ENCODE results near the gene JAGN1. TPM values are rescaled to one million over a fixed set of nuclear protein-coding genes. Genes with fewer than 3 reads are reported as not detected.

JAGN1 gene
- total RNA-seq, 1 experiment from 2014 or later: 19.9 TPM

DNA sequence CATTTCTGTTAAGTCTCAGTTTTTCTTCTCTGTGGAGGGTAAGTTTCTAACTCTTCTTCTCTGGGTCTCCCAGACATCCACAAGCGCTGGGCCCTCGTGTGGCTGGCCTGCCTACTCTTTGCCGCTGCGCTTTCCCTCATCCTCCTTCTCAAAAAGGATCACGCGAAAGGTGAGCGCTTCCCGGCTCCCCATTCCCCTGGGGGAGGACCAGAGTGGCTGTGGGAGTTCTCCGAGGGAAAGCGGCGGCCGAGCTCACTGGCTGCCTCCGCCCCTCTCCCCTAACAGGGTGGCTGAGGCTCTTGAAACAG lies 42.1 kb downstream of the JAGN1 start:
- Histone ChIP-seq H3K9me3 (ENCODE audit: control insufficient read depth, insufficient read depth, low read depth, low read length) (no peaks in the 10 kb centered on the region), H3K27me3 (ENCODE audit: control insufficient read depth, insufficient read depth, low read length) (no peaks in the 10 kb centered on the region), H3K36me3 (ENCODE audit: control insufficient read depth, insufficient read depth, low read length) (no peaks in the 10 kb centered on the region; the same call in 1 of the 2 replicates), H3K4me1 (ENCODE audit: control insufficient read depth, insufficient read depth, low read length) (0 out of 2 replicates have a peak, but pooled peaks cover 4% of the 10 kb centered on the region), H3K27ac (ENCODE audit: low read length) (peak overlapping the region; percentile 65; the same call in 1 of the 2 replicates), H3K4me3 (ENCODE audit: low read depth in 2 of 2, low read length in 2 of 2) (peak overlapping the region; percentile 66 to 72)
- ChIA-PET POLR2A (interaction anchor here (0.6 kb wide), 2 partner anchors 51 to 140 kb away, joined by 4 to 5 read pairs; partner anchors contain the start of gene ARPC4), CTCF (interaction anchor here (0.6 to 2.1 kb wide), 11 partner anchors 12 to 939 kb away, joined by 3 to 16 read pairs (median 4); partner anchors contain the start of genes IL17RE and RPUSD3)
- no TSS peak for BruUV-seq (replicated peaks)
- ATAC-seq (peak; percentile 0; the same call in 1 of the 2 replicates), DNase-seq (ENCODE audit: low read depth, low spot score) (no peak)
- TF ChIP-seq SIN3A (IDR thresholded peaks at IDR 0.05; ENCODE audit: borderline replicate concordance, insufficient read depth, low read depth, low read length) (no peak), POLR2AphosphoS5 (IDR thresholded peaks at IDR 0.05; ENCODE audit: low read depth, low read length) (no peak), TCF7L2 (IDR thresholded peaks at IDR 0.05; ENCODE audit: low read depth, low read length) (no peak)
- TF ChIP-seq, protein P1, sequence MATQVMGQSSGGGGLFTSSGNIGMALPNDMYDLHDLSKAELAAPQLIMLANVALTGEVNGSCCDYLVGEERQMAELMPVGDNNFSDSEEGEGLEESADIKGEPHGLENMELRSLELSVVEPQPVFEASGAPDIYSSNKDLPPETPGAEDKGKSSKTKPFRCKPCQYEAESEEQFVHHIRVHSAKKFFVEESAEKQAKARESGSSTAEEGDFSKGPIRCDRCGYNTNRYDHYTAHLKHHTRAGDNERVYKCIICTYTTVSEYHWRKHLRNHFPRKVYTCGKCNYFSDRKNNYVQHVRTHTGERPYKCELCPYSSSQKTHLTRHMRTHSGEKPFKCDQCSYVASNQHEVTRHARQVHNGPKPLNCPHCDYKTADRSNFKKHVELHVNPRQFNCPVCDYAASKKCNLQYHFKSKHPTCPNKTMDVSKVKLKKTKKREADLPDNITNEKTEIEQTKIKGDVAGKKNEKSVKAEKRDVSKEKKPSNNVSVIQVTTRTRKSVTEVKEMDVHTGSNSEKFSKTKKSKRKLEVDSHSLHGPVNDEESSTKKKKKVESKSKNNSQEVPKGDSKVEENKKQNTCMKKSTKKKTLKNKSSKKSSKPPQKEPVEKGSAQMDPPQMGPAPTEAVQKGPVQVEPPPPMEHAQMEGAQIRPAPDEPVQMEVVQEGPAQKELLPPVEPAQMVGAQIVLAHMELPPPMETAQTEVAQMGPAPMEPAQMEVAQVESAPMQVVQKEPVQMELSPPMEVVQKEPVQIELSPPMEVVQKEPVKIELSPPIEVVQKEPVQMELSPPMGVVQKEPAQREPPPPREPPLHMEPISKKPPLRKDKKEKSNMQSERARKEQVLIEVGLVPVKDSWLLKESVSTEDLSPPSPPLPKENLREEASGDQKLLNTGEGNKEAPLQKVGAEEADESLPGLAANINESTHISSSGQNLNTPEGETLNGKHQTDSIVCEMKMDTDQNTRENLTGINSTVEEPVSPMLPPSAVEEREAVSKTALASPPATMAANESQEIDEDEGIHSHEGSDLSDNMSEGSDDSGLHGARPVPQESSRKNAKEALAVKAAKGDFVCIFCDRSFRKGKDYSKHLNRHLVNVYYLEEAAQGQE (IDR thresholded peaks at IDR 0.05; ENCODE audit: insufficient read depth in 1 of 2, low read depth in 2 of 2, low read length in 1 of 2): no peak
- intact Hi-C loops (cut with micrococcal nuclease; ENCODE audit: unreplicated experiment): no loop called here
- in situ Hi-C loops (cut with HindIII; ENCODE audit: low pct_unique_long_range_greater_than_20kb, low sequenced_read_pairs): no loop called here

DNA sequence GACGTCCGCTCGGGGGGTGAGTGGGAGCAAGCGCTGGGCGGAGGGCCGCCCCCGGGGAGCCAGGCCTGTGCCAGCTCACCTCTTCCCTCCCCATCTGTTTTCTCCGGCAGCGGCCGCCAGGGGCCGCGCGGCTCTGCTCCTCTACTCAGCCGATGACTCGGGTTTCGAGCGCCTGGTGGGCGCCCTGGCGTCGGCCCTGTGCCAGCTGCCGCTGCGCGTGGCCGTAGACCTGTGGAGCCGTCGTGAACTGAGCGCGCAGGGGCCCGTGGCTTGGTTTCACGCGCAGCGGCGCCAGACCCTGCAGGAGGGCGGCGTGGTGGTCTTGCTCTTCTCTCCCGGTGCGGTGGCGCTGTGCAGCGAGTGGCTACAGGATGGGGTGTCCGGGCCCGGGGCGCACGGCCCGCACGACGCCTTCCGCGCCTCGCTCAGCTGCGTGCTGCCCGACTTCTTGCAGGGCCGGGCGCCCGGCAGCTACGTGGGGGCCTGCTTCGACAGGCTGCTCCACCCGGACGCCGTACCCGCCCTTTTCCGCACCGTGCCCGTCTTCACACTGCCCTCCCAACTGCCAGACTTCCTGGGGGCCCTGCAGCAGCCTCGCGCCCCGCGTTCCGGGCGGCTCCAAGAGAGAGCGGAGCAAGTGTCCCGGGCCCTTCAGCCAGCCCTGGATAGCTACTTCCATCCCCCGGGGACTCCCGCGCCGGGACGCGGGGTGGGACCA lies 42.6 kb downstream of the JAGN1 start:
- Histone ChIP-seq H3K9me3 (ENCODE audit: control insufficient read depth, insufficient read depth, low read depth, low read length) (no peaks in the 10 kb centered on the region), H3K27ac (ENCODE audit: low read length) (peak overlapping the region; percentile 65; the same call in 1 of the 2 replicates), H3K4me3 (ENCODE audit: low read depth in 2 of 2, low read length in 2 of 2) (peak overlapping the region; percentile 66 to 72), H3K36me3 (ENCODE audit: control insufficient read depth, insufficient read depth, low read length) (no peaks in the 10 kb centered on the region; the same call in 1 of the 2 replicates), H3K27me3 (ENCODE audit: control insufficient read depth, insufficient read depth, low read length) (no peaks in the 10 kb centered on the region), H3K4me1 (ENCODE audit: control insufficient read depth, insufficient read depth, low read length) (0 out of 2 replicates have a peak, but pooled peaks cover 4% of the 10 kb centered on the region)
- POLR2A ChIA-PET: interaction anchor here (0.6 kb wide), 3 partner anchors 43 to 140 kb away, joined by 4 to 13 read pairs (median 5); partner anchors contain the start of gene ARPC4
- in situ Hi-C loops (cut with HindIII; ENCODE audit: low pct_unique_long_range_greater_than_20kb, low sequenced_read_pairs) (no loop called here), intact Hi-C loops (cut with micrococcal nuclease; ENCODE audit: unreplicated experiment) (no loop called here)
- no TSS peak for BruUV-seq (replicated peaks)
- DNase-seq (ENCODE audit: low read depth, low spot score) (no peak), ATAC-seq (peak; percentile 87)
- TF ChIP-seq, protein P2, sequence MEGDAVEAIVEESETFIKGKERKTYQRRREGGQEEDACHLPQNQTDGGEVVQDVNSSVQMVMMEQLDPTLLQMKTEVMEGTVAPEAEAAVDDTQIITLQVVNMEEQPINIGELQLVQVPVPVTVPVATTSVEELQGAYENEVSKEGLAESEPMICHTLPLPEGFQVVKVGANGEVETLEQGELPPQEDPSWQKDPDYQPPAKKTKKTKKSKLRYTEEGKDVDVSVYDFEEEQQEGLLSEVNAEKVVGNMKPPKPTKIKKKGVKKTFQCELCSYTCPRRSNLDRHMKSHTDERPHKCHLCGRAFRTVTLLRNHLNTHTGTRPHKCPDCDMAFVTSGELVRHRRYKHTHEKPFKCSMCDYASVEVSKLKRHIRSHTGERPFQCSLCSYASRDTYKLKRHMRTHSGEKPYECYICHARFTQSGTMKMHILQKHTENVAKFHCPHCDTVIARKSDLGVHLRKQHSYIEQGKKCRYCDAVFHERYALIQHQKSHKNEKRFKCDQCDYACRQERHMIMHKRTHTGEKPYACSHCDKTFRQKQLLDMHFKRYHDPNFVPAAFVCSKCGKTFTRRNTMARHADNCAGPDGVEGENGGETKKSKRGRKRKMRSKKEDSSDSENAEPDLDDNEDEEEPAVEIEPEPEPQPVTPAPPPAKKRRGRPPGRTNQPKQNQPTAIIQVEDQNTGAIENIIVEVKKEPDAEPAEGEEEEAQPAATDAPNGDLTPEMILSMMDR (IDR thresholded peaks at IDR 0.05): peak; percentile 88
- TF ChIP-seq, protein P1 (IDR thresholded peaks at IDR 0.05; ENCODE audit: insufficient read depth in 1 of 2, low read depth in 2 of 2, low read length in 1 of 2): no peak
- CTCF ChIA-PET: interaction anchor here (0.6 to 2.1 kb wide), 12 partner anchors 11 to 938 kb away, joined by 3 to 16 read pairs (median 4); partner anchors contain the start of genes IL17RE and RPUSD3
